Uterus (tissue), 2 donors: Measurements from ENCODE around the gene SMARCC1.

Source experiments
- POLR2A ChIP-seq, 2 donors: fragments of 450-650 bp; IDR thresholded peaks; one replicate each; pipeline ENCODE4 v1.6.1; 2016; ENCODE audit warnings: antibody characterized with exemption in 2 of 2, mild to moderate bottlenecking in 1 of 2, moderate library complexity in 1 of 2
- TF ChIP-seq, protein P1 (sequence below), 4 experiments: fragments of 200-600 bp in 2 of 4; fragments of 450-650 bp in 2 of 4; sonication (generic) in 2 of 4; IDR thresholded peaks; one replicate each; pipeline ENCODE4 v1.5.1; 2016 to 2019; ENCODE audit warnings: antibody characterized with exemption in 4 of 4, mild to moderate bottlenecking in 2 of 4, moderate library complexity in 1 of 4

GRCh38 chr3:47571391-47572175 lies 210.1 kb downstream of the SMARCC1 start:
- TF ChIP-seq, protein P1, sequence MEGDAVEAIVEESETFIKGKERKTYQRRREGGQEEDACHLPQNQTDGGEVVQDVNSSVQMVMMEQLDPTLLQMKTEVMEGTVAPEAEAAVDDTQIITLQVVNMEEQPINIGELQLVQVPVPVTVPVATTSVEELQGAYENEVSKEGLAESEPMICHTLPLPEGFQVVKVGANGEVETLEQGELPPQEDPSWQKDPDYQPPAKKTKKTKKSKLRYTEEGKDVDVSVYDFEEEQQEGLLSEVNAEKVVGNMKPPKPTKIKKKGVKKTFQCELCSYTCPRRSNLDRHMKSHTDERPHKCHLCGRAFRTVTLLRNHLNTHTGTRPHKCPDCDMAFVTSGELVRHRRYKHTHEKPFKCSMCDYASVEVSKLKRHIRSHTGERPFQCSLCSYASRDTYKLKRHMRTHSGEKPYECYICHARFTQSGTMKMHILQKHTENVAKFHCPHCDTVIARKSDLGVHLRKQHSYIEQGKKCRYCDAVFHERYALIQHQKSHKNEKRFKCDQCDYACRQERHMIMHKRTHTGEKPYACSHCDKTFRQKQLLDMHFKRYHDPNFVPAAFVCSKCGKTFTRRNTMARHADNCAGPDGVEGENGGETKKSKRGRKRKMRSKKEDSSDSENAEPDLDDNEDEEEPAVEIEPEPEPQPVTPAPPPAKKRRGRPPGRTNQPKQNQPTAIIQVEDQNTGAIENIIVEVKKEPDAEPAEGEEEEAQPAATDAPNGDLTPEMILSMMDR (IDR thresholded peaks at IDR 0.05): no peak
- TF ChIP-seq POLR2A (IDR thresholded peaks at IDR 0.05): no peak
